Erythroblast (primary cell): ENCODE results near the gene DPEP2NB.
A peak's percentile ranks its signal among the peaks of the same experiment; 100 is the strongest.
"Not testable (repeated sequence)": the region's sequence is repeated elsewhere in the genome, so short reads cannot be mapped to it uniquely, and the experiment has no call there.

Experiments used
- DNase-seq, 2 experiments: peaks; one replicate each; lab custom pipeline; 2025; lab: John Stamatoyannopoulos, UW
- GATA1 ChIP-seq: IDR thresholded peaks from 2 replicates; pipeline ENCODE4 v1.6.1; 2011; ENCODE audit warnings: low read depth, mild to moderate bottlenecking, control low read depth, low read length, moderate library complexity
- POLR2A ChIP-seq: IDR thresholded peaks from 2 replicates; pipeline ENCODE4 v1.6.1; 2011; ENCODE audit warnings: mild to moderate bottlenecking, low read length

The DPEP2NB gene

DNA sequence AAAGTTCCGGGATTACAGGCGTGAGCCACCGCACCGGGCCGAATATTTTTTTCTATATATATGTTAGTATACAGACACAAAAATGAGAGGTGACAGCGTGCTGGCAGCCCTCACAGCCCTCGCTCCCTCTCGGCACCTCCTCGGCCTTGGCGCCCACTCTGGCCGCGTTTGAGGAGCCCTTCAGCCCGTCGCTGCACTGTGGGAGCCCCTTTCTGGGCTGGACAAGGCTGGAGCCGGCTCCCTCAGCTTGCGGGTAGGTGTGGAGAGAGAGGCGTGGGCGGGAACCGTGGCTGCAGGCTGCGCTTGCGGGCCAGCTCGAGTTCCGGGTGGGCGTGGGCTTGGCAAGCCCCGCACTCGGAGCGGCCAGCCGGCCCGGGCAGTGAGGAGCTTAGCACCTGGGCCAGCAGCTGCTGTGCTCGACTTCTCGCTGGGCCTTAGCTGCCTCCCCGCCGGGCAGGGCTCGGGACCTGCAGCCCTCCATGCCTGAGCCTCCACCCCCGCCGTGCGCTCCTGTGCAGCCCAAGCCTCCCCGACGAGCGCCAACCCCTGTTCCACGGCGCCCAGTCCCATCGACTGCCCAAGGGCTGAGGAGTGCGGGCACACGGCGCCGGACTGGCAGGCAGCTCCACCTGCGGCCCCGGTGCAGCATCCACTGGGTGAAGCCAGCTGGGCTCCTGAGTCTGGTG is 33.6 kb downstream of the DPEP2NB start:
- DNase-seq: no peak
- no peak for TF ChIP-seq GATA1
- TF ChIP-seq POLR2A: no peak

DNA sequence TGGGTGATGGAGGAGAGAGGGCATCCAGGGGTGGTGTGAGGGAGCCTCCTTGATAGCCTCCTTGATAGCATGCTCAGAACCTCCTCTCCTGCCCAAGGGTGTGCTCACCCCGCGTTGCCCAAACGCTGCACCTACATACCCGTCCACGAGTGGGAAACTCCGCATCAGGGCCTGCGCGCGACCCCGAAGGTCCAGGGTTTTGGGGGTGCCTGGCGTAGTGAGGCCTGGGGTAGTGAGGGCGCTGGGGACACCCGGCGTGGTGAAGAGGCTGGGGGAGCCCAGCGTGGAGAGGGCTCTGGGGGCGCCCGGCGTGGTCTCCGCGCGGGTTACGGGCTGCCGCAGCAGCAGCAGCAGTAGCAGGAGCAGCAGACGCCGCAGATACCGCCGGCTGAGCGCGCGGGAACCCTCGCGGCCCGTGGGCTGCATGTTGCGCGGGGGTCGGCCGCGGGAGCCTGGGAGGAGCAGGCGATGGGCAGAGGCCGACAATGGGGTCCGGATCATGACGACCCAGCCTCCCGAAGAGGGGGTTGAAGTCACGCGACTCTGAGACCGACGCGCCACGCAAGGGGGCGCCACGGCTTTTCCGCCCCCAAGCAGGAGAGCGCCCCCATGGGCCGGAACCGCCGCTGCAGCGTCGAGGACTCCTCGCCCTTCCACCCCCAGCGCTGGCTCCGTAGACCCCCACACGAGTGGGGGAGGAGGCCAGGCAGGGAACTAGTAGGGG is 35.6 kb downstream of the DPEP2NB start, which contains the start of gene DPEP3:
Gene DPEP3, minus strand, starts transcription at position 545 of the 724 bp plus-strand sequence. Its CDS starts 119 bp downstream, at position 426.
- no peak for TF ChIP-seq POLR2A
- no peak for TF ChIP-seq GATA1

DNA sequence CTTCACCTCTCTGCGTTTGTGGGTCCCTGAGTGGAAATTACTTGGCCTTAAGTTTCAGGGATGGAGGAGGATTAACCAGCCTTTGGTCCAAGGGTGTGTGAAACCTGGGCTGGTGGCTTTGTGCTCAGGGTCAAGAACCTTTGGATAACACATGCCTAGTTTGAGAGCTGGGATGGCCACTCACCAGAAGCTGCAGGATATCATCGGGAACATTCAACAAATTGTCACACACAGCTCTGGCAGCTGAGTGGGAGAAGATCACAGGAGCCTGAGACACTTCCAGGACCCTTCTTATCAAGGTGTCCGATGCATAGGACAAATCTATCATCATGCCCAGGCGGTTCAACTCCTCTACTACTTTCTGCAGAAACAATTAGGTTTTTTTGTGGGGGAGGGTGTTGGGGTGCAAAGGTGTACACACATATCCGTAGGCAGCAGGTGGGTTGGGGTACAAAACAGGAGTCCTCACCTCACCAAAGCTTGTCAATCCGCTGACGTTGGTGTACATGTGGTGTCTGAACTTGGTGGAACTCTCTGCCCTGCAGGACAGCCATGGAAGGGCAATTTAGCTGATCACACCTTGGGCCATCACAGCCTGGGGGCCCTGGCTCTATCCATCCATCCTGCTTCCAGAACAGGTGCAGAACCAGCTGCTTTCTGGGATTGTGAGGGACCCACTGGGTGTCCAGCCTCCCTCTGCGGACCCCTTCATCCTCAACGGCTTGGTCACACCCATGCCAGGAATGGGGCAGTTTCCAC is 38.1 kb downstream of the DPEP2NB start:
- no peak for DNase-seq
- TF ChIP-seq GATA1 (no peak), POLR2A (no peak)

More for the DNA sequence above, 35.6 kb downstream of the DPEP2NB start, which contains the start of gene DPEP3:
- DNase-seq: peak; percentile 64 to 67

DNA sequence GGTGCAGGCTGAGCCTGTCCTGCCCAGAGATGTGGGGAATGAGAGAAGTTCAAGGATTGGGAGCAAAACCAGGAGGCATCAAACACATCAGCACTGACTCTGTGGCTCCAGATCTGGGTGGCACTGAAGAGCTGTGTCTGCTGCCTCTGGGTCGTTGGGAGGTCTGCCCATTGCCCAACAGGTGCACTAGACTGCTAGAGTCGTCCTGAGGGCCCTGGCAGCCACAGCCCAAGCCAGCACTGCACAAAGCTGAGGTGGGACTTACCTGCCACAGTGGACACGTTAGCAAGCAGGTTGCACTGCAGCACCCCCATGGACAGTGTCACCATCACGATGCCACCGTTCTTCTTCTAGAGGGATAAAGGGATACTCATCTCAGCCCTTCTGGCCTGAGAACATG is 38.7 kb downstream of the DPEP2NB start:
- TF ChIP-seq POLR2A (no peak), GATA1 (no peak)

DNA sequence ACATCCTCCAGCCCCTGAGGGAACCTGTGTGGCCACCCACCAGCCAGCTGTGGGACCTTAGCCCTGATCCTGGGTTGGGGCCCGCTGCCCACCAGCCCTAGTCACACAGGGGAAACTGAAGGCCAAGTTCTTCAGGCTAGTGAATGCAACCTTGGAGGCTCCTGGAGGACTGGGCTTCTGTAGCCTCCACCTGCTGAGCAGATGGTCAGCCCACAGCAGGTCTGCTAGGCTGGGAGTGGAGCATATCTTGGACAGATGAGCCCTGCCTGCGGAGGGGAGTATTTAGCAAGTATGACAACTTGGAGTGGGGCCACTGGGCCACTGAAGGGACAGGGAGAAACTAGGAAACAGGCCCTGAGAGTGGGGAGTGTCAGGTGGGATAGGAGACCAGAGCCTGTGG is 39.5 kb downstream of the DPEP2NB start:
- DNase-seq: no peak
- TF ChIP-seq POLR2A (no peak), GATA1 (no peak)

More for the DNA sequence above, 38.7 kb downstream of the DPEP2NB start:
- DNase-seq: no peak

DNA sequence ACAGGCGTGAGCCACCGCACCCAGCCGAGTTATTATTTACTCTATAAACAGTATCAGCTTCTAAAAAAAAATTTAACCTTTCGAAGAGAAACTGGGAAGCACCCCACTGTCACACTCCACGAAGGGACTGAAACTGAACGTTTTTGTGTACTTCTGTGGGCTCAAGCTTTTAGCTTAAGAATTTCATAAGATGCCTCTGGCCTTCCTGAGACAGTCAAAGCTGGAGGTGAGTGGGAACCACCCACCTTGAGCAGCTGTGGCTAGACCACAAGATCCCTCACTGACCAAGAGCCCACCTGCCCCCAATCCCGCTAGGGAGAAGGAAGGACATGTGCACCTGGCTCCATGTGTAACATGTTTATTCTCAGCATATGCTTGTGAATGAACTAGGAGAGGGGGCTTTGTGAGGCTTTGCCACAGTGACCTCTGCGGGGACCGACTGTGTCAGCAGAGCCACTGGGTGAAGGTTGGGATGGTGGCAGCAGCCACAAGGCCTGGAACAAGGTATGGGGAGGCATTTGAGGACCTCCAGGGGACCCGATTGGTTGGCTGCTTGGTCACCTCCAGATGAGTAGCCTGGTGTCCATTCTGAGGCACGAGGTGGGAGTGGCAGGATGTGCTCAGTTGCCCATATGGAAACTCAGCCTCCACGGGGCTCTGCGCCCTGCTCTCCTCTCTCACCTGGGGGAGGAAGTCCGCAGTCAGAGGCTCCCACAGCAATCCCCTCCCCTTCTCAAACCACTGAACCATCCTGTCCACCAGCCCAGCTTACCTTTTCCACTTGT is 40.2 kb downstream of the DPEP2NB start:
- DNase-seq: no peak
- no peak for TF ChIP-seq POLR2A
- no peak for TF ChIP-seq GATA1

DNA sequence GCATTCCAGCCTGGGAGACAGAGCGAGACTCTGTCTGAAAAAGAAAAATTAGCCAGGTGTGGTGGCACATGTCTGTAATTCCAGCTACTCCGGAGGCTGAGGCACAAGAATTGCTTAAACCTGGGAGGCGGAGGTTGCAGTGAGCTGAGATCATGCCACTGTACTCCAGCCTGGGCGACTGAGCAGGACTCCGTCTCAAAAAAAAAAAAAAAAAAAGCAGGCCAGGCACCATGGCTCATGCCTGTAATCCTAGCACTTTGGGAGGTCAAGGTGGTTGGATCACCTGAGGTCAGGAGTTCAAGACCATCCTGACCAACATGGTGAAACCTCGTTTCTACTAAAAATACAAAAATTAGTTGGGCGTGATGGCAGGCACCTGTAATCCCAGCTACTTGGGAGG is 43.4 kb downstream of the DPEP2NB start:
- not testable (repeated sequence) for DNase-seq

DNA sequence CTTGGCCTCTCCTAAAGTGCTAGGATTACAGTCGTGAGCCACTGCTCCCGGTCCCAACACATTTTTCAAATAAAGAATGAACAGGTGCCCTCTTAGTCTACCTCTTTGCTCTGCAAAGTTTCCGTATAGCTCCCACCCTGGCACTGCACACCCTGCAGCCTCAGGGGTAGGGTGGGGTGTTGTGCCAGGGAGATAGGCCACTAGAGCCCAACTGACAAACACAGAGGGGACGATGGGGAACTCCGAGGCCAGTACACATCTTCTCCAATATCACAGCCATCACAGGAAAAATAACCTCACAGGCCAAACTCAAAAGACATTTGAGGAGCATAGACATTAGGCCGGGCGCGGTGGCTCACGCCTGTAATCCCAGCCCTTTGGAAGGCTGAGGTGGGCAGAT is 44.6 kb downstream of the DPEP2NB start:
- TF ChIP-seq GATA1 (no peak), POLR2A (no peak)
- no peak for DNase-seq

DNA sequence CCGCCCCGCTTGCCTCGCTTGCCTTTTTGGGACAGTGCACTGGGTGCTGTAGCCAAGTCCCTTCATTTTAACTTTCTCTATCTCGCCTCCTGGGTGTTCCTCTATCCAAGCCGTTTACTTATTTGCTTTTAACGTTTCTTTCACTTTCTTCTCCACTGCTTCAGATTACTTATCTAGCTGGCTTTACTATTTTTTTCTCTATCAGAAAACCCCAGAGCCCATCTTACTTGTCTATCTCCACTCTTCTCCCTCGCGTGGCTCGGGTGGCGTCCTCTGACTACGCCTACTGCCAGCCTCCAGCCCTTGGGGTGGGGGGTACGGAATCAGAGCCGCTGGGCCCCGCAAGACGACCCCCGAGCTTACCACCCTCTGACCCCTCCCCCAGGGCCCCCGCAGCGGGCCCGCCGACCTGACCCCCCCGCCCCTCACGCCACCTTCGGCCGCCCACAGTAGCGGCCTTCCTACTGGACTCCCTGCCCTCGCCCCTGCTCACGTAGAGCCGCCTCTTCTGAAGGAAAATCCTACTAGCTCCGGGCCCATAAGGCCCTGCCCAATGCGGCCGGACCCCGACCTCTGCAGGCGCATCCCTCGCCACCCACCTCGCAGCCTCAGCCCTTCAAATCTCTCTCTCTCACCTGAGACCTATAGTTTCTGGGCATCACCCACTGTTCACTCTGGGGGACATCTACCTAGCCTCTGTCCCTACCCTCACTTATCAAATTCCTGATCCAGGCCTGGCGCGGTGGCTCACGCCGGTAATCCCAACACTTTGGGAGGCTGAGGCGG is 46.3 kb downstream of the DPEP2NB start:
- peak; percentile 71 to 78 for DNase-seq
- TF ChIP-seq GATA1 (no peak), POLR2A (no peak)

DNA sequence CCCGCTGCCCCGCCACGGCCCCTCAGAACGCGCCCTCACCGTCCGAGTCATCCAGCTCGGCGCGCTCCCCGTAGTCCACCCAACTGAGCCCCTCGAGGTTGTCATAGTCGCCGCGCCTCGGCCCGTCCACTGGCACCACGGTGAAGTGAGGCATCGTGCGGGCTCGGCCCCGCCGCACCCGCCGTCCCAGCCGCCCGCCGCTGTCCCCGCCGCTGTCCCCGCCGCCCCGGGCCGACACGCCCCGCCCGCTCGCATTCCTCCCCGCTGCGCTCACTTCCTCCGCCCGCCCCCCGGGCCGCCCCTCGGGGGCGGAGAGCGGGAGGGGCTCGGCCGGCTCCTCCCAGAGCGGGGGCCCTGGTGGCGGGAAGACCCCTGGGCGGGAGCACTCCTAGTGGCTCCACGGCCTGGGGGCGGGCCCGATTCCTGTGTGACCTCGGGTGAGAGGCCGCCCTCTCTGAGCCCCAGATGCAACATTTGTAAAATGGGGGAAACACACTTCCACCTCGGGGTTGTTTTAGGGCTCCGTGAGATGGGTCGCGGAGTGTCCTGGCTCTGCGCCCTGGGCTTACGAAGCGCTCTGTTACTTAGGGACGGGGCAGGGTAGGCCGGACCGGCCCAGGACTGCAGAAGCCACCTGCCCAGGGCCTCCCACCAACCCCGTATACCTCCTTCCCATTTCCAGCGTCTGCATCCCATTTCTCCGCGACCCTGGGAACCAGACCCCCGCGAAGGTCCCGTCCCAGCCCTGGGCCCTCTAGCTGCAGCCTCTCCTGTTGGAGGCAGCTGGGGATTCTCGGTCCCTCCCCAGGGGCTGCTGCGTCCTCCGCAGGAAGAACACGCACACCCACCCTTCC is 47.1 kb downstream of the DPEP2NB start, which contains the start of gene SLC12A4:
Gene SLC12A4, minus strand, starts transcription at position 238 of the 854 bp plus-strand sequence. Its CDS starts 84 bp downstream, at position 154.
- TF ChIP-seq GATA1 (no peak), POLR2A (peak; percentile 49)
- DNase-seq: peak; percentile 88 to 91

DNA sequence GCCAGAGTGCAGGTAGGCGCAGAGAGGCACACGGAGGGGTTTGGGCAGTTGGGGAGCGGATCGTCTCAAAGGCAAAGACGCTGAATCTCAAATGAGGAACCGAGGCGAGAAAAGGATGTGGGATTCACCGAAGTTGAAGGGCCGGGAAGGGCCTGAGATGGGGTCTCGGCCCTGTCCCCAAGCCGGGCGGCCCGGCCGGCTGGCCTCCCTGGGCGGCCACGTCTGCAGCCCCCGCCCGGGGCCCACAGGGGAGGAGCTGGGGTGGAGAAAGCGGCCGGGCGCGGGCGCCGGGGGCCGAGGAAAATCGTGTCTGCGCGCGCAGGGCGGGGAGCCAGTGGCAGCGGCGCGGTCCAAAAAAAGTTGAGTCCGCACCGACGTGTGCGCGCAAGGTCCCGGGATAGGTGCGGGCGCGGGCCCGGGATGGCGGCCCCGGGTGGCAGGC is 47.7 kb downstream of the DPEP2NB start:
- TF ChIP-seq POLR2A (no peak), GATA1 (no peak)
- DNase-seq: peak; percentile 73 to 80
